ACC112 (cell line): ENCODE data around the gene TBXAS1.
"Not testable (repeated sequence)": the region's sequence is repeated elsewhere in the genome, so short reads cannot be mapped to it uniquely, and the experiment has no call there.

ENCODE experiments used
- H2AFZ ChIP-seq: fragments of 200-600 bp; sonication (generic); one replicate; pipeline ENCODE4 v1.6.0; 2017; ENCODE audit warnings: antibody characterized with exemption, low read length; ENCODE audit not compliant: unreplicated experiment
- H3K27ac ChIP-seq: fragments of 200-600 bp; sonication (generic); 2 replicates; pipeline ENCODE4 v1.5.1; 2014; ENCODE audit warnings: low read depth, mild to moderate bottlenecking, antibody characterized with exemption, low read length, moderate library complexity
- H3K27me3 ChIP-seq: fragments of 200-600 bp; sonication (generic); 2 replicates; pipeline ENCODE4 v1.6.1; 2014; ENCODE audit warnings: mild to moderate bottlenecking, antibody characterized with exemption, low read length, moderate library complexity, mixed read lengths; ENCODE audit not compliant: insufficient read depth
- H3K36me3 ChIP-seq: fragments of 200-600 bp; sonication (generic); 2 replicates; pipeline ENCODE4 v1.6.1; 2016; ENCODE audit warnings: mild to moderate bottlenecking, antibody characterized with exemption, low read length, moderate library complexity, mixed read lengths; ENCODE audit not compliant: insufficient read depth
- H3K4me1 ChIP-seq: fragments of 200-600 bp; sonication (generic); one replicate; pipeline ENCODE4 v1.6.1; 2016; ENCODE audit warnings: low read length, mixed read lengths; ENCODE audit not compliant: insufficient read depth, unreplicated experiment, control insufficient read depth
- H3K4me3 ChIP-seq: fragments of 200-600 bp; sonication (generic); 2 replicates; pipeline ENCODE4 v1.5.1; 2014; ENCODE audit warnings: mild to moderate bottlenecking, low read depth, low read length
- H3K79me2 ChIP-seq: fragments of 200-600 bp; sonication (generic); one replicate; pipeline ENCODE4 v1.6.0; 2016; ENCODE audit warnings: low read length; ENCODE audit not compliant: control insufficient read depth, unreplicated experiment, insufficient read depth

The TBXAS1 gene

DNA sequence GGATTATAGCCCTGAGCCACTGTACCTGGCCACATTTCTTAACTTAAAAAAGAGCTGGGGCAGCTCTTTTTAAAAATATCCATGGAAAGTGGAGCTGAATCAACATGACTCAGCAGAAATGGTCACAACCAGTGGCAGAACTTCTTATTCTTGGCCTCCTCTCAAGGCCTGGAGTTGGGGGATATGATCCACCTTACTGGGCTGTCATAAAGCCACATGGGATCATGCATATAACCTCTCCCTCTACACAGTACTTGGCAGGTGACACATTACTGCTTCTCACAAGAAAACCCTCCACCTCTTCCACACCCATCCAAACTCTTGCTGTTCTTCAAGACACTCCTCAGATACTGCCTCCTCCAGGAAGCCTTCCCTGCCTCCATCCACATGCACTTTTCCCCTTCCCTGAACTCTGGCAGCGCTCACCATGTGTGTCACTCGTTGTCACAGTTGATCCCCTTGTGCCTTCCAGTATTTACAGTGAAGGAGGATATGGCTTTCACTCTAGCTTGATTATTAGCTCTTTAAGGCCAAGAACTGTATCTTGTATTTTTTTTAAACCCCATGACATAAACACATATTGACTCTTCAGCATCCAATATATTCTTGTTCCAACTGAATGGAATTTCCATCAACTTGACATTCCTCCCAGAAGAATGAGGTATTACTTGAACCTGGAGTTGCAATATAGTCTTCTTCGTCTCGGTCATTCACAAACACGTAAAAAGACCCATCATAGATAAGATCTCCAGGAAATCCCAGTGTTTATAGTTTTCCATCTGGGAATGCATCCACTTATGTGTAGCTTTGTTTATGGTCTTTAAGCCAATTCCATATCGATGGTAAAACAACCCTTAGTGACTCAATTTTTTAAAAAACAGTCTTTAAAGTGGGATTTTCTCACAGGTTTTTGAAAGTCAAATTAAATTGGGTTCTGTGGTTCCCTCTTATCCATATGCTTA lies 85.5 kb downstream of the TBXAS1 start:
- Histone ChIP-seq H3K79me2 (no peaks in the 10 kb centered on the region), H2AFZ (peak overlapping the region; percentile 46), H3K4me3 (no peak overlapping the region), H3K36me3 (no peaks in the 10 kb centered on the region), H3K27me3 (no peaks in the 10 kb centered on the region), H3K27ac (peak overlapping the region; percentile 99), H3K4me1 (peaks cover 54% of the 10 kb centered on the region)

DNA sequence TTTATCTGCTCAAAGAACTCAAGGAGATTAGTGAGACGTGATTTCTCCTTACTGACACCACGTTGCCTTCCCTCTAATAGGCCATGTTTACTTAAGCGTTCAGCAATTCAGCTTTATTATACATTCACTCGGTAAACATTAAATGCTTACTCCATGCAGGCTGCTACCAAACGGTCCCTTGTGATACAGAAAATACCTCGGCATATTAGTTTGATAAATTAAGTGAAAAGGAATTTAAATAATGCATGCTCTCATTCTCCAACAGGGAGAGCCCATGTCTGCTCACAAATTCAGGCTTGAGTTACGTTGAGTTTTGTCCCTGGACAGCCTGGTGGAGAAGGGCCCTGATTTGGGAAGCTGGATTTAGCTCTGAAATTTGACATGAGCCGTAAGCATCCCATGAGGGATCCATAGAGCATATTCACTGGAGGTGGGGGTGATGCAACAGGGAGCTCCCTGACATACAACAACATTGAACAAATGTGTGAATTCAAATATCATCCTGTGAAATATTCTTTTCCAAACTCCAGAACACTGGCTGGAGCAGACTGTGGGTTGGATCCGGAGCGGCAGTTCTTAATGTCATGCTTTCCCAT lies 86.3 kb downstream of the TBXAS1 start:
- Histone ChIP-seq H3K27me3 (no peaks in the 10 kb centered on the region), H3K36me3 (no peaks in the 10 kb centered on the region), H3K79me2 (no peaks in the 10 kb centered on the region), H3K27ac (peak overlapping the region; percentile 99), H3K4me3 (no peak overlapping the region), H2AFZ (peak overlapping the region; percentile 46), H3K4me1 (peaks cover 48% of the 10 kb centered on the region)

- H2AFZ ChIP-seq = peak overlapping the region; percentile 33
- H3K27ac ChIP-seq = peak overlapping the region; percentile 99
Measured at GRCh38 chr7:139915864-139916716, 87.0 kb downstream of the TBXAS1 start.

DNA sequence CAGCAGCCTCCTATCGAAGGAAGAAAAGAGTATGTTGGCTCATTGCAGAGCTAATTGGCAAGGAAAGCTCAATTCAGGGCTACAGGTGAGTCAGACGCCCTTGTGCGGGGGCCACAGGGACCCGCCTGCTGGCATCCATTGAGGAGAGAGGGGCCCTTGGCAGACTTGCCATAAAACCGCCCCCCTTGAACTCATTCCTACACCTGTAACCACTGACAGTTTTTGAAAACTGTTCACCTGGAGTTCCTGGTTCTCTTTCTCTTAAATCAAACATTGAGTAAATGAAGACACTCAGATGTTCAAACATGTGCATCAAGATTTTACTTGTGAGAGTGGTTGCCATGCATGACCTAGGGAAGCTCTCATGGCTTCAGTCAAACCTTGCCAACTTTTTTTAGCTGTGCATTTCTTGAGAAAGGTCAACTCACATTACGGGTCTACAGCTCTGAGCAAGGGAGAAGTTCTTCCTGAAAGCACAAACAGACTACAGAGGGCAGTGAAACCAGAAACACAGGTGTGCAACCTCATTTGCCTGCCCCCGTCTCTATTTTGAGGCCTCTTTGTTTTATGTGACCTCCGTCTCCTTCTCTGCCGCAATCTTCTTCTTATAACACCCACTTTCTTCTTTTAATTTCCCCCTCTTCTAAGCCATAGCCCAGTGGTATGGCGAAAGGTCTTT lies 87.8 kb downstream of the TBXAS1 start:
- Histone ChIP-seq H3K4me1 (peaks cover 48% of the 10 kb centered on the region), H2AFZ (no peak overlapping the region), H3K79me2 (no peaks in the 10 kb centered on the region), H3K4me3 (peak overlapping the region; percentile 48), H3K36me3 (no peaks in the 10 kb centered on the region), H3K27ac (peak overlapping the region; percentile 99), H3K27me3 (no peaks in the 10 kb centered on the region)

More at GRCh38 chr7:139915864-139916716, 87.0 kb downstream of the TBXAS1 start:
- Histone ChIP-seq H3K36me3 (no peaks in the 10 kb centered on the region), H3K4me3 (peak overlapping the region; percentile 15; the same call in 1 of the 2 replicates), H3K27me3 (no peaks in the 10 kb centered on the region), H3K79me2 (no peaks in the 10 kb centered on the region), H3K4me1 (peaks cover 48% of the 10 kb centered on the region)

DNA sequence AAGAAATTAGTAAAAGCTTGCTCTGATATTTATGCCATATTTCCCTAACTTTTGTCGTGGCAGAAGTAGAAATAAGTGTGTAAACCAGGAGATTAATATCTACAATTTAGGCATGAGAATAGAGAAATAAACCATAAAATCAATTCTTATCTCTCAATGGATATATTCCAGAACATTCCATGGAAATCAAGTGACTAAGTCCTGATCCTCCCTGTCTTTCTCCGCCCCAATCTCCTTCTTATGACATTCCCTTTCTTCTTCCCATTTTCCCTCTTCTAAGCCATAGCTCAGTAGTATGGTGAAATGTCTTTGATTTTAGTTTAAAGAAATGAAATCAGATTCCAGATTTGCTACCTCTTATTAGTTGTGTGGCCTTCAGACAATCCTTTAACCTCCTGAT lies 88.8 kb downstream of the TBXAS1 start:
- no peak overlapping the region for H3K27ac ChIP-seq

DNA sequence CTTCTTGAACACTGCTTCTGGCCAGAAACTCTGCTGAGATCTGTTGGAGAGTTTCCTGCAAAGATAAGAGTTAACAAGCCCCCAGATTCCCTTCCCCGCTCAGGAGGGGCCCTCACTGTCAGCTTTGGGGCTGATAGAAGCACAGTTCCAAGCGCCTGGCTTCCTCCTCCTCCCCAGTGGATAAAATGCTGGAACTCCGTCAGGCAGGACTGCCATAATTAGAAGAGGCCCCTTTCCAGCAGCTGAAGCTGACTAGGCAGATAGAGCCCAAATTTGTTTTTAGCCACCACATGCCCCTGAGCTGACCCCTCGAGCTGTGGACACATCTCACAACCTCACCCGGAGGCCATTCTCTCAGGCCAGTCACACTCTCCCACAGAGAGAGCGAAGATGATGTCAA lies 89.4 kb downstream of the TBXAS1 start:
- no peak overlapping the region for H2AFZ ChIP-seq
- H3K4me3 ChIP-seq = no peak overlapping the region
- H3K27me3 ChIP-seq = no peaks in the 10 kb centered on the region
- H3K36me3 ChIP-seq = no peaks in the 10 kb centered on the region
- H3K27ac ChIP-seq = no peak overlapping the region
- H3K4me1 ChIP-seq = peaks cover 48% of the 10 kb centered on the region
- H3K79me2 ChIP-seq = no peaks in the 10 kb centered on the region

More for the DNA sequence above, 88.8 kb downstream of the TBXAS1 start:
- no peak overlapping the region for H3K4me3 ChIP-seq
- peaks cover 48% of the 10 kb centered on the region for H3K4me1 ChIP-seq
- no peaks in the 10 kb centered on the region for H3K79me2 ChIP-seq
- no peaks in the 10 kb centered on the region for H3K27me3 ChIP-seq
- no peaks in the 10 kb centered on the region for H3K36me3 ChIP-seq
- no peak overlapping the region for H2AFZ ChIP-seq

DNA sequence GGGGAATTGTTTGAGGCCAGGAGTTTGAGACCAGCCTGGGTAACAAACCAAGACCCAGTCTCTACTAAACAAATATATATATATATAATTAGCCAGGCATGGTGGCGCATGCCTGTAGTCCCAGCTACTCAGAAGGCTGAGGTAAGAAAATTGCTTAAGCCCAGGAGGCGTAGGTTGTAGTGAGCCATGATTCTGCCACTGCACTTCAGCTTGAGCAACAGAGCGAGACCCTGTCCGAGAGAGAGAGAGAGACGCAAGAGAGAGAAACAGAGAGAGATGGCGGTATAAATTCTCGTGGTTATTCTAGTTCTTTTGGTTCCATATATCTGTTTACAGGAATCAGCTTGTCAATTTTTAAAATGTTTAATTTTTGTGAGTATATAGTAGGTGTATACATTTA lies 94.0 kb downstream of the TBXAS1 start:
- no peak overlapping the region for H2AFZ ChIP-seq
- peaks cover 3% of the 10 kb centered on the region for H3K4me1 ChIP-seq
- H3K27ac ChIP-seq = no peak overlapping the region
- H3K36me3 ChIP-seq = no peaks in the 10 kb centered on the region
- no peaks in the 10 kb centered on the region for H3K27me3 ChIP-seq
- H3K79me2 ChIP-seq = no peaks in the 10 kb centered on the region
- H3K4me3 ChIP-seq = no peak overlapping the region

GRCh38 chr7:139924461-139924860 lies 95.4 kb downstream of the TBXAS1 start:
- Histone ChIP-seq H3K27me3 (no peaks in the 10 kb centered on the region), H3K27ac (no peak overlapping the region)

DNA sequence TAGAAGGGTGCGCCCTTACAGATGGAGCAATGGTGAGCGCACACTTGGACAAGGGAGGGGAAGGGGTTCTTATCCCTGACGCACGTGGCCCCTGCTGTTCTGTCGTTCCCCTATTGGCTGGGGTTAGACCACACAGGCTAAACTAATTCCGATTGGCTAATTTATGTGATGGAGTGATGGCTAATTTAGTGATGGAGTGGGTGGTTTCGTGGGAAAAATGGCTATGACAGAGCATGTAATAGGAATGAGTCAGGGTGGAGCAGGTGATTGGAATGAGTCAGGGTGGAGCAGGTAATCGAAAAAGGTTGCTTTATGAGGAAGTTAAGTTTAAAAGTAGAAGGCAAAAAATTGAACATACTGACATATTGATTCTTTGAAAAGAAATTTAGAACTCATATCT lies 100.2 kb downstream of the TBXAS1 start:
- H3K79me2 ChIP-seq, H3K27ac ChIP-seq, H3K27me3 ChIP-seq, H3K36me3 ChIP-seq, H2AFZ ChIP-seq, H3K4me1 ChIP-seq, H3K4me3 ChIP-seq: not testable (repeated sequence)

More at GRCh38 chr7:139924461-139924860, 95.4 kb downstream of the TBXAS1 start:
- H3K79me2 ChIP-seq = no peaks in the 10 kb centered on the region
- no peak overlapping the region for H2AFZ ChIP-seq
- H3K36me3 ChIP-seq = no peaks in the 10 kb centered on the region
- H3K4me3 ChIP-seq = no peak overlapping the region
- no peaks in the 10 kb centered on the region for H3K4me1 ChIP-seq
